Fibroblast of villous mesenchyme (primary cell): ENCODE data around the gene MTG1. TPM values are rescaled to one million over a fixed set of nuclear protein-coding genes. Genes with fewer than 3 reads are reported as not detected.

Experiments
- DNase-seq: peaks from one replicate; pipeline ENCODE4 v3.0.0-alpha.2; 2010; ENCODE audit warnings: low read depth
- H3K4me3 ChIP-seq: 2 replicates; pipeline ENCODE4 v1.5.1; 2011; ENCODE audit warnings: low read depth, mild to moderate bottlenecking, low read length
- CTCF ChIP-seq: IDR thresholded peaks from 2 replicates; pipeline ENCODE4 v1.5.1; 2012; ENCODE audit warnings: low read depth, mild to moderate bottlenecking, low read length; ENCODE audit not compliant: insufficient read depth
- total RNA-seq: library from RNA; depleted of rRNA; stranded (reverse); fragments of >200 nt; gene quantifications from 2 replicates; pipeline ENCODE4 v1.2.3, GENCODE V29; 2012

The MTG1 gene
- total RNA-seq, 1 donor: 22.5 TPM

DNA sequence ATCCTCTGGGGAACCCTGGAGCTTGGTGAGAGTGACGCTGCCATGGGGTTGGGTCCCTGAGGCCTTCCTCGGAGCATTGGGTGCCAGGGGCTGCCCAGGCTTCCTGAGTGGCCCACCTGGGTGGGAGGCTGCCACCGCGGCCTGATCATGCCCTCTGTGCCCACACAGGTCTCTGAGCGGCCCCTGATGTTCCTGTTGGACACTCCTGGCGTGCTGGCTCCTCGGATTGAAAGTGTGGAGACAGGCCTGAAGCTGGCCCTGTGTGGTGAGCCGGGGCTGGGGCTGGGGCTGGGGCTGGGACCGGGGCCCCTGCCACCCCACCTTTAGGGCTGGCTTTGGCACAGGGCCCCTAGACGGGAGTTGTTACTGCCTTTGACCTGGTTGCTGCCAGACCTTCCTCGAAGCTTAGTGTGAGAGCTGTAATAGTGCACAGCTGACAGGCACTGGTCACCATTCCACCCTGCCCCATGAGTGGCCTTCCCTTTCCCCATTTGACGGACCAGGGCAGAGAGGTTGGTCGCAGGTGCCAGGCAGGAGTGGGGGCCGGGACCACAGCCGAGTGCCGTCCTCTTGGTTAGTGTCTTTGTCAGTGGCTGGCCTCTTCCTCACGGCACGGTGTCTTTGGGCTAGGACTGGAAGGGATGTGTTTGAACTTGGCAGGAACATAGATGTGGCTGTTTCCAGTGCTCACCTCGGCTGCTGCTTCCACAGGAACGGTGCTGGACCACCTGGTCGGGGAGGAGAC lies 8.2 kb downstream of the MTG1 start:
- no peak overlapping the region for H3K4me3 ChIP-seq
- no peak for TF ChIP-seq CTCF

GRCh38 chr10:133403359-133403758 lies 9.4 kb downstream of the MTG1 start:
- H3K4me3 ChIP-seq: no peak overlapping the region
- DNase-seq: no peak
- TF ChIP-seq CTCF: no peak

More for the DNA sequence above, 8.2 kb downstream of the MTG1 start:
- no peak for DNase-seq

DNA sequence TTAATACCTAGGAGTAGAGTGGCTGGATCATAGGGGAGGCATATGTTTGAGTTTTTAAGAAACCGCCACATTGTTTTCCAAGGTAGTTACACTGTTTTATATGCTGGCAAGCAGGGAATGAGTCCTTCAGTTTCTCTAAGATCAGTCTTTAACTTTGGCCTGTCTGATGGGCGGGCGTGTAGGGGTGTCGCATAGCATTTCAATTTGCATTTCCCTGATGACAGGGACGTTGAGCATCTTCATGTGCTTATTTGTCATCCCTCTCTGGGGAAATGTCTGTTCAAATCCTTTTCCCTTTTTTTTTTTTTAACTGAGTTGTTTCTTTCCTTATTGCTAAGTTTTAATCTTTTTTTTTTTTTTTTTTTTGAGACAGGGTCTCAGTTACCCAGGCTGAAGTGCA lies 9.8 kb downstream of the MTG1 start:
- no peak for TF ChIP-seq CTCF
- no peak for DNase-seq
- no peak overlapping the region for H3K4me3 ChIP-seq

- TF ChIP-seq CTCF: no peak
- no peak overlapping the region for H3K4me3 ChIP-seq
- no peak for DNase-seq
These were observed 11.3 kb downstream of the MTG1 start for GRCh38 chr10:133405272-133405671.

GRCh38 chr10:133405844-133406527 lies 12.0 kb downstream of the MTG1 start:
- no peak overlapping the region for H3K4me3 ChIP-seq
- DNase-seq: peak; percentile 20
- TF ChIP-seq CTCF: no peak

DNA sequence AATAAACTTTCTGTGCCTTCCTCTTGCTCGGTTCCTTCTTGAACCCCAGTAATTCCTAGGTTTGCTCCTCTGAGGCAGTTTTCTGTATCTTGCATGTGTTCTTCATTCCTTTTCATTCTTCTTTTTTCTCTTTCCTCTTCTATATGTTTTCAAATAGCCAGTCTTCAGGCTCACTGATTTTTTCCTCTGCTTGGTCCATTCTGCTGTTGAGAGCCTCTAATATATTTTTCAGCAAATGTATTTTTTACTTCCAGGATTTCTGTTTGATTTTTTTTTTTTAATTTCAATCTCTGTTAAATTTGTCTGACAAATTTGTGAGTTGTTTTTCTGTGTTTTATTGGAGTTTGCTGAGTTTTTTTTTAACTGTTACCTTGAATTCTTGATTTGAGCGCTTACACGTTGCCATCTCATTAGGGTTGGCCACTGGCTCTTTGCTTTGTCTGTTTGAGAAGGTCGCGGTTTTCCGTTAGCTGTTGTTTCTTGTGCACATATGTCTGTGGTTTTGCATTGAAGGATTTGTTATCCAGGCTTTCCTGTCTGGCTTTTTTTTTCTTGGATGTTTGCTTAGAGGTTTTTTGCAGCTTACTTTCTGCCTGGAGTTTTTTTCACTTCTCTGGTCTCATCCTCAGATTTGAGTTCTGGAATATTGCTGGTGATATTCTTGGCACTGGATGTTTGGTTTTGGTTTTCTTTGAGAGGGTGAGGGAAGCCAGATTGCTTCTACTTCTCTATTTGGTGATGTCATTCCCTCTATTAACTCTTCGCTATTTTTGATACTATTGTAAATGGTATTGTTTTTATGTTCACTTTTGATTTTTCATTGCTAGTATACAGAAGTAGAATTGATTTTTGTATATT lies 17.8 kb downstream of the MTG1 start:
- H3K4me3 ChIP-seq: no peak overlapping the region
- DNase-seq: no peak
- no peak for TF ChIP-seq CTCF
